Stomach (tissue), 4 donors: ENCODE data around the gene CUL5.

Experiments used
- CTCF ChIP-seq, 7 experiments: fragments of 450-650 bp in 4 of 7; fragments of 200-600 bp in 3 of 7; sonication (generic) in 3 of 7; IDR thresholded peaks; one replicate each; pipeline ENCODE4 v1.5.1; 2016 to 2019; ENCODE audit warnings: antibody characterized with exemption in 7 of 7, control low read depth in 2 of 7, mild to moderate bottlenecking in 1 of 7
- EP300 ChIP-seq: sonication (generic); formaldehyde crosslinking; IDR thresholded peaks from one replicate; pipeline ENCODE4 v1.6.1; 2017; ENCODE audit warnings: antibody characterized with exemption
- POLR2A ChIP-seq, 4 donors: fragments of 450-650 bp; IDR thresholded peaks; one replicate each; pipeline ENCODE4 v1.6.1; 2016; ENCODE audit warnings: antibody characterized with exemption in 4 of 4, control low read depth in 2 of 4, mild to moderate bottlenecking in 1 of 4, moderate library complexity in 1 of 4

- TF ChIP-seq CTCF (IDR thresholded peaks at IDR 0.05) (no peak), EP300 (no peak), POLR2A (IDR thresholded peaks at IDR 0.05) (no peak)
Measured at GRCh38 chr11:107961480-107961879, 47.2 kb upstream of the CUL5 start.
